A549 (cell line): Measurements from ENCODE around the gene CCDC183. TPM values are rescaled to one million over a fixed set of nuclear protein-coding genes. Genes with fewer than 3 reads are reported as not detected.
A peak's percentile ranks its signal among the peaks of the same experiment; 100 is the strongest.

ENCODE experiments used
- ATAC-seq, 2 experiments: fragments of 200-7000 bp in 1 of 2; fragments of >200 bp in 1 of 2; cut with Nextera tagmentation in 1 of 2; cut with Tn5 transposase in 1 of 2; 3 replicates each; pipeline versions ENCODE4 v1.8.0 to v1.9.1; 2018 to 2020; ENCODE audit warnings: mild to moderate bottlenecking in 1 of 2, moderate library complexity in 1 of 2
- CTCF ChIA-PET: fragments of 300-600 bp; sonication (Branson Sonifier 250); formaldehyde crosslinking; extraction: SDS; loops from one replicate; lab custom pipeline; 2021; ENCODE audit warnings: antibody characterized with exemption, inconsistent platforms; lab: Yijun Ruan, JAX
- POLR2A ChIA-PET: fragments of 350-600 bp; formaldehyde crosslinking; extraction: SDS; loops from one replicate; lab custom pipeline; 2021; ENCODE audit warnings: antibody characterized with exemption, inconsistent platforms; lab: Yijun Ruan, JAX
- DNase-seq, 2 experiments: peaks; one replicate each; pipeline versions ENCODE4 v3.0.0 to v3.0.0-alpha.2; 2011 to 2016; ENCODE audit warnings: low read depth in 1 of 2, low spot score in 1 of 2
- FAIRE-seq: peaks from 2 replicates; lab custom pipeline; 2011; peaks lifted over from hg19 to GRCh38; lab: Jason Lieb, UNC
- H3K27ac ChIP-seq, 2 experiments: fragments of >200 bp; sonication (Bioruptor Twin); formaldehyde crosslinking; 3 replicates each; pipeline ENCODE4 v1.5.1; 2016 to 2017
- H3K4me1 ChIP-seq: fragments of >200 bp; sonication (Bioruptor Twin); formaldehyde crosslinking; 3 replicates; pipeline ENCODE4 v1.6.1; 2016
- H3K4me2 ChIP-seq: fragments of >200 bp; sonication (Bioruptor Twin); formaldehyde crosslinking; 3 replicates; pipeline ENCODE4 v1.6.1; 2016
- H3K4me3 ChIP-seq: fragments of >200 bp; sonication (Bioruptor Twin); formaldehyde crosslinking; 3 replicates; pipeline ENCODE4 v1.5.1; 2016
- H3K9me3 ChIP-seq: fragments of >200 bp; sonication (Bioruptor Twin); formaldehyde crosslinking; 3 replicates; pipeline ENCODE4 v1.6.1; 2016
- CBX8 ChIP-seq: fragments of 200-600 bp; sonication (generic); IDR thresholded peaks from 2 replicates; pipeline ENCODE4 v1.6.1; 2016
- JUN ChIP-seq, 2 experiments: fragments of >200 bp; sonication (Bioruptor Twin); formaldehyde crosslinking; IDR thresholded peaks; 2 replicates in 1 of 2; 3 replicates in 1 of 2; pipeline ENCODE4 v1.6.1; 2016 to 2017
- RFX5 ChIP-seq: fragments of 450-650 bp; IDR thresholded peaks from 2 replicates; pipeline ENCODE4 v1.7.1; 2014; ENCODE audit warnings: antibody characterized with exemption, mild to moderate bottlenecking, moderate library complexity
- WGBS: methylation state at CpG from one replicate; pipeline ENCODE4 v1.1.6; 2017; ENCODE audit errors: missing lambda C conversion rate; 5-methylcytosine and 5-hydroxymethylcytosine counted together
- polyA plus RNA-seq, 4 experiments: library from polyadenylated mRNA; depleted of rRNA in 3 of 4; stranded (reverse); fragments of >200 nt; fragmentation: RNase III in 1 of 4; extraction: RNeasy Plus Mini Kit Qiagen cat#74134 plus additional on column Dnase treatment in 1 of 4; gene quantifications; 2 replicates in 3 of 4; 3 replicates in 1 of 4; pipeline ENCODE4 v1.2.3, GENCODE V29; 2011 to 2017
- small RNA-seq, 6 experiments: library from RNA; depleted of rRNA; stranded (forward); fragments of <200 nt; gene quantifications; one replicate each; pipeline ENCODE3, GENCODE V24; 2012

CCDC183 gene
- polyA plus RNA-seq, 2 of the 4 experiments (the other 2 are of a cell fraction): 0.90 to 1.4 TPM

GRCh38 chr9:136856541-136857141 lies 60.5 kb downstream of the CCDC183 start:
- CTCF ChIA-PET: interaction anchor here (0.6 to 2.1 kb wide), 8 partner anchors 15 to 181 kb away, joined by 3 to 7 read pairs (median 6); partner anchors contain the start of gene AJM1
- Histone ChIP-seq H3K27ac (peak overlapping the region in 1 of 2 experiments; percentile 89; a peak in 3 of 6 replicates), H3K4me2 (no peak overlapping the region), H3K4me3 (no peak overlapping the region), H3K4me1 (peaks cover 74% of the 10 kb centered on the region), H3K9me3 (no peaks in the 10 kb centered on the region)
- POLR2A ChIA-PET: interaction anchor here (0.6 kb wide), 2 partner anchors 9 to 13 kb away, joined by 3 to 4 read pairs; no protein-coding TSS in a partner anchor
- WGBS: 87% methylated on average over 11 of the region's 14 CpGs
- ATAC-seq: no peak
- no peak for FAIRE-seq
- no peak for DNase-seq
- TF ChIP-seq RFX5 (no peak), JUN (IDR thresholded peaks at IDR 0.05) (0 out of 5 replicates have a peak, but pooled peaks of 1 of the 2 experiments have one; percentile 4)

GRCh38 chr9:136857166-136857565 lies 61.0 kb downstream of the CCDC183 start:
- Histone ChIP-seq H3K27ac (peak overlapping the region in 1 of 2 experiments; percentile 89; a peak in 3 of 6 replicates), H3K4me3 (no peak overlapping the region), H3K9me3 (no peaks in the 10 kb centered on the region), H3K4me2 (no peak overlapping the region), H3K4me1 (peaks cover 72% of the 10 kb centered on the region)
- WGBS: no CpG with 5 or more reads among the region's 19 CpGs
- CTCF ChIA-PET: interaction anchor here (0.6 to 2.0 kb wide), 7 partner anchors 15 to 181 kb away, joined by 3 to 7 read pairs (median 5); partner anchors contain the start of gene AJM1
- DNase-seq (no peak), FAIRE-seq (no peak), ATAC-seq (no peak)
- POLR2A ChIA-PET: no interaction called here
- TF ChIP-seq JUN (IDR thresholded peaks at IDR 0.05): 0 out of 5 replicates have a peak, but pooled peaks of 1 of the 2 experiments have one; percentile 6
- TF ChIP-seq CBX8: no peak

Small RNA genes within 50 kb of the gene (small RNA-seq; reads per million reads assigned to genes)
- 0 reads per million in 6 experiments for gene AL355987.2
- 0 reads per million in 6 experiments for gene ATP6V1G1P3
- 0 reads per million in 6 experiments for gene MIR4292
- gene MIR6722: 0 to 0.69 (median 0) reads per million in 6 experiments

Other genes starting within 250 kb of the CCDC183 start
- gene EGFL7, start 133.4 kb upstream of the CCDC183 start, polyA plus RNA-seq (2011; rRNA removed): 15.3 and 19.9 TPM in 2 replicates
- gene EGFL7, start 133.4 kb upstream of the CCDC183 start, polyA plus RNA-seq (2017; fragmentation: RNase III; extraction: RNeasy Plus Mini Kit Qiagen cat#74134 plus additional on column Dnase treatment): 28.9 to 34.4 TPM (median 32.3 TPM) in 3 replicates
- gene AGPAT2, start 108.9 kb upstream of the CCDC183 start, polyA plus RNA-seq (2011; rRNA removed): 32.3 and 38.6 TPM in 2 replicates
- 44.3 to 49.5 TPM (median 46.3 TPM) in 3 replicates for gene AGPAT2, start 108.9 kb upstream of the CCDC183 start, polyA plus RNA-seq (2017; fragmentation: RNase III; extraction: RNeasy Plus Mini Kit Qiagen cat#74134 plus additional on column Dnase treatment)
- 6.7 and 8.8 TPM in 2 replicates for gene DIPK1B, start 83.8 kb upstream of the CCDC183 start, polyA plus RNA-seq (2011; rRNA removed)
- gene DIPK1B, start 83.8 kb upstream of the CCDC183 start, polyA plus RNA-seq (2017; fragmentation: RNase III; extraction: RNeasy Plus Mini Kit Qiagen cat#74134 plus additional on column Dnase treatment): 6.0 to 8.2 TPM (median 6.7 TPM) in 3 replicates
- gene LCN10, start 53.4 kb upstream of the CCDC183 start, polyA plus RNA-seq (2011; rRNA removed): not detected in 2 replicates
- not detected in 3 replicates for gene LCN10, start 53.4 kb upstream of the CCDC183 start, polyA plus RNA-seq (2017; fragmentation: RNase III; extraction: RNeasy Plus Mini Kit Qiagen cat#74134 plus additional on column Dnase treatment)
- not detected in 2 replicates for gene LCN6, start 47.8 kb upstream of the CCDC183 start, polyA plus RNA-seq (2011; rRNA removed)
- not detected in 3 replicates for gene LCN6, start 47.8 kb upstream of the CCDC183 start, polyA plus RNA-seq (2017; fragmentation: RNase III; extraction: RNeasy Plus Mini Kit Qiagen cat#74134 plus additional on column Dnase treatment)
- gene LCN8, start 38.1 kb upstream of the CCDC183 start, polyA plus RNA-seq (2011; rRNA removed): not detected in 2 replicates
- not detected in 3 replicates for gene LCN8, start 38.1 kb upstream of the CCDC183 start, polyA plus RNA-seq (2017; fragmentation: RNase III; extraction: RNeasy Plus Mini Kit Qiagen cat#74134 plus additional on column Dnase treatment)
- gene LCN15, start 31.8 kb upstream of the CCDC183 start, polyA plus RNA-seq (2011; rRNA removed): 0.10 and 0.24 TPM in 2 replicates
- 0.07 to 0.09 TPM in 2 of 3 replicates, not detected in the other for gene LCN15, start 31.8 kb upstream of the CCDC183 start, polyA plus RNA-seq (2017; fragmentation: RNase III; extraction: RNeasy Plus Mini Kit Qiagen cat#74134 plus additional on column Dnase treatment)
- 64.5 and 78.0 TPM in 2 replicates for gene TMEM141, start 5.0 kb upstream of the CCDC183 start, polyA plus RNA-seq (2011; rRNA removed)
- gene TMEM141, start 5.0 kb upstream of the CCDC183 start, polyA plus RNA-seq (2017; fragmentation: RNase III; extraction: RNeasy Plus Mini Kit Qiagen cat#74134 plus additional on column Dnase treatment): 69.9 to 71.0 TPM (median 70.7 TPM) in 3 replicates
- gene RABL6, start 11.6 kb downstream of the CCDC183 start, polyA plus RNA-seq (2011; rRNA removed): 46.8 and 53.5 TPM in 2 replicates
- 70.3 to 72.2 TPM (median 71.4 TPM) in 3 replicates for gene RABL6, start 11.6 kb downstream of the CCDC183 start, polyA plus RNA-seq (2017; fragmentation: RNase III; extraction: RNeasy Plus Mini Kit Qiagen cat#74134 plus additional on column Dnase treatment)
- gene AJM1, start 46.1 kb downstream of the CCDC183 start, polyA plus RNA-seq (2011; rRNA removed): 0.75 and 0.76 TPM in 2 replicates
- 3.0 to 3.6 TPM (median 3.2 TPM) in 3 replicates for gene AJM1, start 46.1 kb downstream of the CCDC183 start, polyA plus RNA-seq (2017; fragmentation: RNase III; extraction: RNeasy Plus Mini Kit Qiagen cat#74134 plus additional on column Dnase treatment)
- 104 and 123 TPM in 2 replicates for gene PHPT1, start 53.1 kb downstream of the CCDC183 start, polyA plus RNA-seq (2011; rRNA removed)
- 234 to 261 TPM (median 239 TPM) in 3 replicates for gene PHPT1, start 53.1 kb downstream of the CCDC183 start, polyA plus RNA-seq (2017; fragmentation: RNase III; extraction: RNeasy Plus Mini Kit Qiagen cat#74134 plus additional on column Dnase treatment)
- gene MAMDC4, start 56.0 kb downstream of the CCDC183 start, polyA plus RNA-seq (2011; rRNA removed): 1.3 and 1.5 TPM in 2 replicates
- 7.3 to 9.1 TPM (median 7.6 TPM) in 3 replicates for gene MAMDC4, start 56.0 kb downstream of the CCDC183 start, polyA plus RNA-seq (2017; fragmentation: RNase III; extraction: RNeasy Plus Mini Kit Qiagen cat#74134 plus additional on column Dnase treatment)
- gene EDF1, start 70.0 kb downstream of the CCDC183 start, polyA plus RNA-seq (2011; rRNA removed): 284 and 464 TPM in 2 replicates
- 472 to 560 TPM (median 477 TPM) in 3 replicates for gene EDF1, start 70.0 kb downstream of the CCDC183 start, polyA plus RNA-seq (2017; fragmentation: RNase III; extraction: RNeasy Plus Mini Kit Qiagen cat#74134 plus additional on column Dnase treatment)
- 23.8 and 24.5 TPM in 2 replicates for gene TRAF2, start 90.2 kb downstream of the CCDC183 start, polyA plus RNA-seq (2011; rRNA removed)
- gene TRAF2, start 90.2 kb downstream of the CCDC183 start, polyA plus RNA-seq (2017; fragmentation: RNase III; extraction: RNeasy Plus Mini Kit Qiagen cat#74134 plus additional on column Dnase treatment): 36.4 to 49.4 TPM (median 39.5 TPM) in 3 replicates
- 37.3 and 37.5 TPM in 2 replicates for gene FBXW5, start 148.4 kb downstream of the CCDC183 start, polyA plus RNA-seq (2011; rRNA removed)
- gene FBXW5, start 148.4 kb downstream of the CCDC183 start, polyA plus RNA-seq (2017; fragmentation: RNase III; extraction: RNeasy Plus Mini Kit Qiagen cat#74134 plus additional on column Dnase treatment): 59.3 to 61.4 TPM (median 59.5 TPM) in 3 replicates
- 0.41 and 0.45 TPM in 2 replicates for gene C8G, start 148.9 kb downstream of the CCDC183 start, polyA plus RNA-seq (2011; rRNA removed)
- 1.1 to 1.3 TPM (median 1.1 TPM) in 3 replicates for gene C8G, start 148.9 kb downstream of the CCDC183 start, polyA plus RNA-seq (2017; fragmentation: RNase III; extraction: RNeasy Plus Mini Kit Qiagen cat#74134 plus additional on column Dnase treatment)
- gene LCN12, start 155.9 kb downstream of the CCDC183 start, polyA plus RNA-seq (2011; rRNA removed): 0.74 and 1.8 TPM in 2 replicates
- 2.8 to 3.6 TPM (median 3.0 TPM) in 3 replicates for gene LCN12, start 155.9 kb downstream of the CCDC183 start, polyA plus RNA-seq (2017; fragmentation: RNase III; extraction: RNeasy Plus Mini Kit Qiagen cat#74134 plus additional on column Dnase treatment)
- gene PTGDS, start 181.2 kb downstream of the CCDC183 start, polyA plus RNA-seq (2011; rRNA removed): 0.31 and 0.33 TPM in 2 replicates
- 0.18 to 0.34 TPM (median 0.26 TPM) in 3 replicates for gene PTGDS, start 181.2 kb downstream of the CCDC183 start, polyA plus RNA-seq (2017; fragmentation: RNase III; extraction: RNeasy Plus Mini Kit Qiagen cat#74134 plus additional on column Dnase treatment)
- gene LCNL1, start 186.7 kb downstream of the CCDC183 start, polyA plus RNA-seq (2011; rRNA removed): 0.04 and 0.19 TPM in 2 replicates
- 0.05 to 0.08 TPM (median 0.08 TPM) in 3 replicates for gene LCNL1, start 186.7 kb downstream of the CCDC183 start, polyA plus RNA-seq (2017; fragmentation: RNase III; extraction: RNeasy Plus Mini Kit Qiagen cat#74134 plus additional on column Dnase treatment)
- 12.6 and 15.6 TPM in 2 replicates for gene PAXX, start 196.1 kb downstream of the CCDC183 start, polyA plus RNA-seq (2011; rRNA removed)
- 50.7 to 57.0 TPM (median 53.2 TPM) in 3 replicates for gene PAXX, start 196.1 kb downstream of the CCDC183 start, polyA plus RNA-seq (2017; fragmentation: RNase III; extraction: RNeasy Plus Mini Kit Qiagen cat#74134 plus additional on column Dnase treatment)
- gene CLIC3, start 200.2 kb downstream of the CCDC183 start, polyA plus RNA-seq (2011; rRNA removed): 0.33 and 0.61 TPM in 2 replicates
- 5.1 to 6.6 TPM (median 6.4 TPM) in 3 replicates for gene CLIC3, start 200.2 kb downstream of the CCDC183 start, polyA plus RNA-seq (2017; fragmentation: RNase III; extraction: RNeasy Plus Mini Kit Qiagen cat#74134 plus additional on column Dnase treatment)
- 8.3 and 10.1 TPM in 2 replicates for gene ABCA2, start 231.9 kb downstream of the CCDC183 start, polyA plus RNA-seq (2011; rRNA removed)
- 23.0 to 25.6 TPM (median 24.7 TPM) in 3 replicates for gene ABCA2, start 231.9 kb downstream of the CCDC183 start, polyA plus RNA-seq (2017; fragmentation: RNase III; extraction: RNeasy Plus Mini Kit Qiagen cat#74134 plus additional on column Dnase treatment)
- not detected in 2 replicates for gene FUT7, start 235.8 kb downstream of the CCDC183 start, polyA plus RNA-seq (2011; rRNA removed)
- gene FUT7, start 235.8 kb downstream of the CCDC183 start, polyA plus RNA-seq (2017; fragmentation: RNase III; extraction: RNeasy Plus Mini Kit Qiagen cat#74134 plus additional on column Dnase treatment): 0.07 TPM in 1 of 3 replicates, not detected in the others
- gene NPDC1, start 249.8 kb downstream of the CCDC183 start, polyA plus RNA-seq (2011; rRNA removed): 12.7 and 13.0 TPM in 2 replicates
- gene NPDC1, start 249.8 kb downstream of the CCDC183 start, polyA plus RNA-seq (2017; fragmentation: RNase III; extraction: RNeasy Plus Mini Kit Qiagen cat#74134 plus additional on column Dnase treatment): 33.2 to 40.6 TPM (median 40.2 TPM) in 3 replicates